NCI-H446 treated with DMSO at 0.1 percent for 48 hours (cell line): Measurements from ENCODE around the gene CAMK2G.
"Not testable (repeated sequence)": the region's sequence is repeated elsewhere in the genome, so short reads cannot be mapped to it uniquely, and the experiment has no call there.

Experiments
- DNase-seq: peaks from one replicate; lab custom pipeline; 2025; lab: John Stamatoyannopoulos, UW

The CAMK2G gene

GRCh38 chr10:73874267-73875138 is at the start of gene CAMK2G:
TSS of gene CAMK2G (minus strand) at chr10:73874555. CDS start at chr10:73874461, 94 bp downstream.
- peak; percentile 0 for DNase-seq

GRCh38 chr10:73922864-73923133 is 48.4 kb upstream of the CAMK2G start:
- DNase-seq = no peak

- no peak for DNase-seq
Measured at GRCh38 chr10:73922007-73922863, 47.9 kb upstream of the CAMK2G start.

- DNase-seq = peak; percentile 61
Measured at GRCh38 chr10:73920089-73920488, 45.7 kb upstream of the CAMK2G start.

GRCh38 chr10:73919481-73919880 is 45.1 kb upstream of the CAMK2G start:
- not testable (repeated sequence) for DNase-seq

GRCh38 chr10:73917566-73918305 is 43.4 kb upstream of the CAMK2G start:
- DNase-seq = no peak

GRCh38 chr10:73916761-73917470 is 42.6 kb upstream of the CAMK2G start:
- DNase-seq = no peak

GRCh38 chr10:73915206-73915851 is 41.0 kb upstream of the CAMK2G start:
- no peak for DNase-seq

- no peak for DNase-seq
Measured at GRCh38 chr10:73914036-73914435, 39.7 kb upstream of the CAMK2G start.

- DNase-seq = no peak
Measured at GRCh38 chr10:73911553-73912004, 37.2 kb upstream of the CAMK2G start.

- DNase-seq = no peak
Measured at GRCh38 chr10:73910764-73911552, 36.6 kb upstream of the CAMK2G start, which contains the start of gene PLAU. TSS of gene PLAU (plus strand) at chr10:73911132. CDS start at chr10:73911556, 424 bp downstream.

GRCh38 chr10:73910401-73910763 is 36.0 kb upstream of the CAMK2G start:
- no peak for DNase-seq

- no peak for DNase-seq
Measured at GRCh38 chr10:73909540-73910115, 35.3 kb upstream of the CAMK2G start.

GRCh38 chr10:73908853-73909539 is 34.6 kb upstream of the CAMK2G start:
- no peak for DNase-seq

- DNase-seq = no peak
Measured at GRCh38 chr10:73907841-73908517, 33.6 kb upstream of the CAMK2G start.

GRCh38 chr10:73906524-73907447 is 32.4 kb upstream of the CAMK2G start:
- peak; percentile 48 for DNase-seq

- DNase-seq = no peak
Measured at GRCh38 chr10:73905256-73906020, 31.1 kb upstream of the CAMK2G start.
